Measurements from ENCODE around the gene NYAP1.

DNA sequence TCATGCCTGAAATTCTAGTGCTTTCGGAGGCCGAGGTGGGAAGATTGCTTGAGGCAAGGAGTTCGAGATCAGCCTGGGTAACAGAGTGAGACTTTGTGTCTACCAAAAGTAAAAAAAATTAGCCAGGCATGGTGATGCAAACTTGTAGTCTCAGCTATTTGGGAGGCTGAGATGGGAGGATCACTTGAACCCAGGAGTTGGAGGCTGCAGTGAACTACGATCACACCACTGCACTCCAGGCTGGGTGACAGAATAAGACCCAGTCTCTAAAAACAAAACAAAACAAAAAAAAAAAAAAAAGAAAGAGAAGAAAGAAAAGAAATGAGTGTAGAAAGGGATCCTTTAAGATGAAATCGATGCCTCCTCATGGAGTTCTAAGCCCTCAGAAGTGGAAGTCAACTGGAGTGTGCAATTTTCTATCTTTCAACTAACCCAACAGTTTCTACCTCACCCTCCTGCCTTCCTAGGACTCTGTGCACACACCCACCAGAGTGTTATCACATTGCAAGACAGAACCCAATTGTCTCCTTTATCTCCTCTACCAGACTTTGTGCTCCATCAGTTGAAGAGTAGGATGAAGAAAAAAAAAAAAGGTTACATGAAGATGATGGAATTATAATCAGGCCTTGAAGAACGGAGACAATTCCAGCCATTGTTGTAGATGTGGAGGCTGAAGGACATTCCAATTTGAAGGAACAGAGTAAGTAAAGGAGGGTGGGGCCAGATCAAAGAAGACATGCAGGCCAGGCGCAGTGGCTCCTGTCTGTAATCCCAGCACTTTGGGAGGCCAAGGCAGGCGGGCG is 26.9 kb downstream of the NYAP1 start:
- TF ChIP-seq, protein P1, sequence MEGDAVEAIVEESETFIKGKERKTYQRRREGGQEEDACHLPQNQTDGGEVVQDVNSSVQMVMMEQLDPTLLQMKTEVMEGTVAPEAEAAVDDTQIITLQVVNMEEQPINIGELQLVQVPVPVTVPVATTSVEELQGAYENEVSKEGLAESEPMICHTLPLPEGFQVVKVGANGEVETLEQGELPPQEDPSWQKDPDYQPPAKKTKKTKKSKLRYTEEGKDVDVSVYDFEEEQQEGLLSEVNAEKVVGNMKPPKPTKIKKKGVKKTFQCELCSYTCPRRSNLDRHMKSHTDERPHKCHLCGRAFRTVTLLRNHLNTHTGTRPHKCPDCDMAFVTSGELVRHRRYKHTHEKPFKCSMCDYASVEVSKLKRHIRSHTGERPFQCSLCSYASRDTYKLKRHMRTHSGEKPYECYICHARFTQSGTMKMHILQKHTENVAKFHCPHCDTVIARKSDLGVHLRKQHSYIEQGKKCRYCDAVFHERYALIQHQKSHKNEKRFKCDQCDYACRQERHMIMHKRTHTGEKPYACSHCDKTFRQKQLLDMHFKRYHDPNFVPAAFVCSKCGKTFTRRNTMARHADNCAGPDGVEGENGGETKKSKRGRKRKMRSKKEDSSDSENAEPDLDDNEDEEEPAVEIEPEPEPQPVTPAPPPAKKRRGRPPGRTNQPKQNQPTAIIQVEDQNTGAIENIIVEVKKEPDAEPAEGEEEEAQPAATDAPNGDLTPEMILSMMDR (IDR thresholded peaks at IDR 0.05; ENCODE audit: insufficient read depth, low read length, poor library complexity, severe bottlenecking) = no peak
- no peak for TF ChIP-seq EZH2phosphoT487 (conservative IDR thresholded peaks at IDR 0.05; ENCODE audit: low read length)

Data from SU-DHL-6 (cell line).